AG04449 (cell line): ENCODE data around the gene NBL1.

Experiments
- CTCF ChIA-PET: fragments of 350-600 bp; formaldehyde crosslinking; extraction: SDS; loops from one replicate; lab custom pipeline; 2021; ENCODE audit warnings: antibody characterized with exemption; lab: Yijun Ruan, JAX
- POLR2A ChIA-PET: fragments of 400-600, 350-600 bp; formaldehyde crosslinking; extraction: SDS; loops from one replicate; lab custom pipeline; 2020; ENCODE audit warnings: antibody characterized with exemption, inconsistent platforms; lab: Yijun Ruan, JAX
- DNase-seq: peaks from one replicate; pipeline ENCODE4 v3.0.0-alpha.2; 2010; ENCODE audit warnings: low read depth, low spot score
- H3K4me3 ChIP-seq: 2 replicates; pipeline ENCODE4 v1.5.1; 2011; ENCODE audit warnings: low read depth, mild to moderate bottlenecking, control low read depth, low read length
- CTCF ChIP-seq: IDR thresholded peaks from one replicate; pipeline ENCODE4 v1.5.1; 2011; ENCODE audit warnings: mild to moderate bottlenecking, moderate library complexity, low read length, control low read depth, inconsistent platforms; ENCODE audit not compliant: insufficient read depth; ENCODE audit errors: missing control alignments

The NBL1 gene

GRCh38 chr1:19700079-19700777 is 56.1 kb downstream of the NBL1 start:
- CTCF ChIA-PET, result interaction anchor here (1.2 to 2.4 kb wide), 2 partner anchors 15 to 38 kb away, joined by 3 to 7 read pairs; no protein-coding TSS in a partner anchor
- POLR2A ChIA-PET, result no interaction called here

GRCh38 chr1:19703280-19703679 is 59.2 kb downstream of the NBL1 start:
- TF ChIP-seq CTCF, result no peak
- DNase-seq, result no peak
- POLR2A ChIA-PET, result interaction anchor here (0.6 kb wide), 1 partner anchor 900 kb away, joined by 3 read pairs; no protein-coding TSS in a partner anchor
- H3K4me3 ChIP-seq, result no peak overlapping the region
- CTCF ChIA-PET, result interaction anchor here (0.9 to 9.7 kb wide), 22 partner anchors 9 to 360 kb away, joined by 3 to 252 read pairs (median 8); partner anchors contain the start of genes HTR6, OTUD3 and RNF186

More at GRCh38 chr1:19700079-19700777, 56.1 kb downstream of the NBL1 start:
- no peak overlapping the region for H3K4me3 ChIP-seq
- DNase-seq, result no peak
- TF ChIP-seq CTCF, result no peak

GRCh38 chr1:19704247-19705113 is 60.4 kb downstream of the NBL1 start:
- no peak overlapping the region for H3K4me3 ChIP-seq
- ChIA-PET CTCF (interaction anchor here (0.6 to 9.7 kb wide), 45 partner anchors 8 to 529 kb away, joined by 3 to 252 read pairs (median 4); partner anchors contain the start of genes HTR6, OTUD3 and RNF186), POLR2A (interaction anchor here (0.6 kb wide), 1 partner anchor 901 kb away, joined by 3 read pairs; no protein-coding TSS in a partner anchor)
- TF ChIP-seq CTCF, result peak; percentile 96
- no peak for DNase-seq

- CTCF ChIA-PET, result interaction anchor here (0.6 to 9.7 kb wide), 19 partner anchors 7 to 452 kb away, joined by 3 to 252 read pairs (median 9); partner anchors contain the start of gene HTR6
- POLR2A ChIA-PET, result no interaction called here
- H3K4me3 ChIP-seq, result no peak overlapping the region
- no peak for DNase-seq
- no peak for TF ChIP-seq CTCF
Observed at GRCh38 chr1:19705464-19705863, 61.4 kb downstream of the NBL1 start.

GRCh38 chr1:19706136-19706535 is 62.0 kb downstream of the NBL1 start:
- ChIA-PET POLR2A (no interaction called here), CTCF (interaction anchor here (0.6 to 9.7 kb wide), 12 partner anchors 8 to 107 kb away, joined by 3 to 252 read pairs (median 5); partner anchors contain the start of gene HTR6)
- no peak for TF ChIP-seq CTCF
- DNase-seq, result no peak
- no peak overlapping the region for H3K4me3 ChIP-seq
